SU-DHL-6 (cell line): Measurements from ENCODE around the gene PHF21B.
A peak's percentile ranks its signal among the peaks of the same experiment; 100 is the strongest.

Source experiments
- H2AFZ ChIP-seq: fragments of 200-600 bp; sonication (generic); 2 replicates; pipeline ENCODE4 v1.6.1; 2014; ENCODE audit warnings: low read depth, mild to moderate bottlenecking, moderate library complexity, mixed read lengths, antibody characterized with exemption, low read length; ENCODE audit not compliant: severe bottlenecking
- H3F3A ChIP-seq: fragments of 200-600 bp; shearing (Covaris generic); 2 replicates; pipeline ENCODE4 v1.6.0; 2016; ENCODE audit warnings: antibody characterized with exemption, mild to moderate bottlenecking; ENCODE audit not compliant: insufficient read depth
- H3K27ac ChIP-seq: fragments of 200-600 bp; sonication (generic); 2 replicates; pipeline ENCODE4 v1.5.1; 2016; ENCODE audit warnings: low read depth, mild to moderate bottlenecking, low read length, moderate library complexity, mixed read lengths
- H3K27me3 ChIP-seq: fragments of 200-600 bp; sonication (generic), shearing (Covaris generic); 2 replicates; pipeline ENCODE4 v1.6.0; 2014; ENCODE audit warnings: mild to moderate bottlenecking, low read length
- H3K36me3 ChIP-seq: fragments of 200-600 bp; sonication (generic); 2 replicates; pipeline ENCODE4 v1.6.1; 2014; ENCODE audit warnings: mild to moderate bottlenecking, low read length, mixed read lengths
- H3K4me2 ChIP-seq: fragments of 300-600, 200-600 bp; shearing (Covaris generic), sonication (generic); 2 replicates; pipeline ENCODE4 v1.6.0; 2014; ENCODE audit warnings: low read length, low read depth, mild to moderate bottlenecking; ENCODE audit not compliant: poor library complexity, severe bottlenecking
- H3K4me3 ChIP-seq: fragments of 200-600 bp; sonication (generic); 2 replicates; pipeline ENCODE4 v1.5.1; 2014; ENCODE audit warnings: antibody characterized with exemption, low read length, mild to moderate bottlenecking, mixed read lengths; ENCODE audit not compliant: insufficient read depth, poor library complexity, severe bottlenecking
- H3K79me2 ChIP-seq: fragments of 200-600 bp; sonication (generic); 2 replicates; pipeline ENCODE4 v1.6.1; 2014; ENCODE audit warnings: mild to moderate bottlenecking, low read length, moderate library complexity; ENCODE audit not compliant: insufficient read depth
- H3K9ac ChIP-seq: fragments of 200-600 bp; sonication (generic); 2 replicates; pipeline ENCODE4 v1.7.0; 2014; ENCODE audit warnings: mild to moderate bottlenecking, low read length
- H3K9me2 ChIP-seq: fragments of 200-600 bp; sonication (generic); replicated peaks from 2 replicates; pipeline ENCODE4 v1.6.1; 2014; ENCODE audit warnings: low read length; ENCODE audit not compliant: insufficient read depth
- H3K9me3 ChIP-seq: fragments of 200-600 bp; sonication (generic); 2 replicates; pipeline ENCODE4 v1.6.1; 2014; ENCODE audit warnings: low read length, mixed read lengths; ENCODE audit not compliant: insufficient read depth
- H4K20me1 ChIP-seq: fragments of 200-600 bp; sonication (generic); 2 replicates; pipeline ENCODE4 v1.6.1; 2014; ENCODE audit warnings: low read depth, mild to moderate bottlenecking, antibody characterized with exemption, low read length, moderate library complexity, mixed read lengths
- CTCF ChIP-seq: fragments of 200-600 bp; sonication (generic); IDR thresholded peaks from one replicate; pipeline ENCODE4 v1.5.1; 2017; ENCODE audit warnings: antibody characterized with exemption, mild to moderate bottlenecking, low read length, moderate library complexity; ENCODE audit not compliant: insufficient read depth, poor library complexity, severe bottlenecking
- EZH2phosphoT487 ChIP-seq: fragments of 200-600 bp; sonication (generic), shearing (Covaris generic); conservative IDR thresholded peaks from 2 replicates; pipeline ENCODE4 v1.6.1; 2018; ENCODE audit warnings: mild to moderate bottlenecking, antibody characterized with exemption, low read length, moderate library complexity, mixed read lengths

Gene PHF21B

GRCh38 chr22:45009606-45010531 lies at the start of gene PHF21B:
PHF21B (minus strand) TSS chr22:45010005; CDS start chr22:45009549, 456 bp downstream.
- no peaks in the 10 kb centered on the region for H3K27me3 ChIP-seq
- H3K9ac ChIP-seq = peak within 1 kb of the TSS; percentile 85
- peak within 1 kb of the TSS; percentile 93 for H2AFZ ChIP-seq

GRCh38 chr22:45059296-45059695 lies 49.5 kb upstream of the PHF21B start:
- H3K9ac ChIP-seq = no peak overlapping the region
- H4K20me1 ChIP-seq = no peaks in the 10 kb centered on the region
- no peak overlapping the region for H3K4me3 ChIP-seq
- H3K36me3 ChIP-seq = no peaks in the 10 kb centered on the region
- no peaks in the 10 kb centered on the region for H3K9me3 ChIP-seq
- no peaks in the 10 kb centered on the region for H3K27me3 ChIP-seq
- H3F3A ChIP-seq = no peaks in the 10 kb centered on the region
- no peaks in the 10 kb centered on the region for H3K79me2 ChIP-seq
- TF ChIP-seq CTCF (no peak), EZH2phosphoT487 (no peak)
- no peak overlapping the region for H3K27ac ChIP-seq
- no peak overlapping the region for H2AFZ ChIP-seq
- H3K4me2 ChIP-seq = no peak overlapping the region
- H3K9me2 ChIP-seq = no peaks in the 10 kb centered on the region

More at GRCh38 chr22:45009606-45010531, at the start of gene PHF21B:
- 0 out of 2 replicates have a peak, but pooled peaks cover 8% of the 10 kb centered on the region for H3K79me2 ChIP-seq
- TF ChIP-seq EZH2phosphoT487 (no peak), CTCF (no peak)
- peak within 1 kb of the TSS; percentile 65 for H3K4me2 ChIP-seq
- H3K9me2 ChIP-seq = no peaks in the 10 kb centered on the region
- no peaks in the 10 kb centered on the region for H3K9me3 ChIP-seq
- peak within 1 kb of the TSS; percentile 71 for H3K4me3 ChIP-seq
- H3F3A ChIP-seq = no peaks in the 10 kb centered on the region
- H4K20me1 ChIP-seq = no peaks in the 10 kb centered on the region
- H3K27ac ChIP-seq = peak within 1 kb of the TSS; percentile 44
- H3K36me3 ChIP-seq = no peaks in the 10 kb centered on the region

- Histone ChIP-seq H2AFZ (no peak overlapping the region), H3K4me3 (no peak overlapping the region), H3K27ac (no peak overlapping the region), H3K36me3 (no peaks in the 10 kb centered on the region), H4K20me1 (no peaks in the 10 kb centered on the region), H3K9me2 (no peaks in the 10 kb centered on the region), H3K79me2 (no peaks in the 10 kb centered on the region), H3K9ac (no peak overlapping the region), H3K9me3 (no peaks in the 10 kb centered on the region), H3K4me2 (no peak overlapping the region), H3F3A (no peaks in the 10 kb centered on the region), H3K27me3 (no peaks in the 10 kb centered on the region)
- no peak for TF ChIP-seq CTCF
- no peak for TF ChIP-seq EZH2phosphoT487
Measured at GRCh38 chr22:45058622-45058912, 48.8 kb upstream of the PHF21B start.
